VCaP (cell line): ENCODE results near the gene RNASET2.
A peak's percentile ranks its signal among the peaks of the same experiment; 100 is the strongest.

ENCODE experiments used
- H3K27ac ChIP-seq: fragments of 450-650 bp; 2 replicates; pipeline ENCODE4 v1.5.1; 2017
- TF ChIP-seq, protein P1 (sequence below): fragments of 450-650 bp; conservative IDR thresholded peaks from 2 replicates; pipeline ENCODE4 v1.5.1; 2017; ENCODE audit warnings: mild to moderate bottlenecking, moderate library complexity

The RNASET2 gene

DNA sequence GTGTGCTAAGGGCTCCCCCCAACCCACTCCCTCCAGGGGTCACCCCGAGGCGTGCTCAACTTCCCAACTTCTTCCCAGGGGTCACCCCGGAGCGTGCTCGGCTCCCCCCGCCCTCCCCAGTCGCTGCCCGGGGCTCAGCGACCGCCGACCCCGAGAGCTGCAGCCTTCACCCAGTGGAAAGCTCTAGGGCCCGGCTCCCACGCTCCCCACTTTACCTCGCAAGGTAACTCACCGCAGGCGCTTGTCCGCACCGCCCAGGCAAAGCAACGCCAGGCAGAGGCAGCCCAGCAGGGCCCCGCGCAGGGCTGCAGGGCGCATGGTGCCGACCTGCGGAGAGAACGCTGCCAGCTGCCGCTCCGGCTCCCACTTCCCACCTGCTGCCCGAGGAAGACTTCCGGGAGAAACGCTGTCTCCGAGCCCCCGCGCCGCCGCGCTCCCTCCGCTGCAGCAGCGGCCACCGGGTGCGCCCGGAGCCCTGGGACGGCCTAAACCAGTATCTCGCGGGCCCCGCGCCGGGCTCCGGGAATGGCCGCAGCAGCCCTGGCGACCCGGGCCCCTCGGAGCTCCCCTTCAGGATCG lies 396 bp downstream of the RNASET2 start:
- peak overlapping the region; percentile 65 for H3K27ac ChIP-seq
- TF ChIP-seq, protein P1, sequence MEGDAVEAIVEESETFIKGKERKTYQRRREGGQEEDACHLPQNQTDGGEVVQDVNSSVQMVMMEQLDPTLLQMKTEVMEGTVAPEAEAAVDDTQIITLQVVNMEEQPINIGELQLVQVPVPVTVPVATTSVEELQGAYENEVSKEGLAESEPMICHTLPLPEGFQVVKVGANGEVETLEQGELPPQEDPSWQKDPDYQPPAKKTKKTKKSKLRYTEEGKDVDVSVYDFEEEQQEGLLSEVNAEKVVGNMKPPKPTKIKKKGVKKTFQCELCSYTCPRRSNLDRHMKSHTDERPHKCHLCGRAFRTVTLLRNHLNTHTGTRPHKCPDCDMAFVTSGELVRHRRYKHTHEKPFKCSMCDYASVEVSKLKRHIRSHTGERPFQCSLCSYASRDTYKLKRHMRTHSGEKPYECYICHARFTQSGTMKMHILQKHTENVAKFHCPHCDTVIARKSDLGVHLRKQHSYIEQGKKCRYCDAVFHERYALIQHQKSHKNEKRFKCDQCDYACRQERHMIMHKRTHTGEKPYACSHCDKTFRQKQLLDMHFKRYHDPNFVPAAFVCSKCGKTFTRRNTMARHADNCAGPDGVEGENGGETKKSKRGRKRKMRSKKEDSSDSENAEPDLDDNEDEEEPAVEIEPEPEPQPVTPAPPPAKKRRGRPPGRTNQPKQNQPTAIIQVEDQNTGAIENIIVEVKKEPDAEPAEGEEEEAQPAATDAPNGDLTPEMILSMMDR, result no peak

DNA sequence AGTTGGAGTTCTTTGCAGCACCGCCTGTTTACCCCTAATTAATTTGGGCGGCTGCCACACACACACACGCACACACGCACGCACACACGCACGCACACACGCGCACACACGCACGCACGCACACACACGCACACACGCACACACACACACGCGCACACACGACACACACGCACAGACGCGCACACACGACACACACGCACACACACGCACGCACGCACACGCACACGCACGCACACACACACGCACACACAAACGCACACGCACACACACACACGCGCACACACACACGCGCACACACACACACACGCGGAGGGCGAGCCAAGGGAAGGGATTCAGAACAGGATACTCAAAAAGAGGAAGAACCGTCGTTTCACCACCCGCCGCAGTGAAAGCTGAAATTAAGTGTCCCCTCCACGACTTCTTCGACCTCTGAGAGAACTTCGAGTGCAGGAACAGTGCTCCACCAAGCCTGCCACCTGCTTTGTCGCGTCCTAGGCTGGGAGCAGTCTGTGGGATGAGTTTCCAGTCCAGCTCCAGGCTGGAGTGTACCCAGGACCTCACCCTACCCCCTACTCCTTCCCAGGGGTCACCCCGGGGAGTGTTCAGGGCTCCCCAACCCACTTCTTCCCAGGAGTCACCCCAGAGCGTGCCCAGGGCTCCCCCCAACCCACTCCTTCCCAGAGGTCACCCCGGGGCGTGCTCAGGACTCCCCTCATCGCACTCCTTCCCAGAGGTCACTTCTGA lies 1.1 kb downstream of the RNASET2 start:
- TF ChIP-seq, protein P1, result no peak
- peak overlapping the region; percentile 65 for H3K27ac ChIP-seq

DNA sequence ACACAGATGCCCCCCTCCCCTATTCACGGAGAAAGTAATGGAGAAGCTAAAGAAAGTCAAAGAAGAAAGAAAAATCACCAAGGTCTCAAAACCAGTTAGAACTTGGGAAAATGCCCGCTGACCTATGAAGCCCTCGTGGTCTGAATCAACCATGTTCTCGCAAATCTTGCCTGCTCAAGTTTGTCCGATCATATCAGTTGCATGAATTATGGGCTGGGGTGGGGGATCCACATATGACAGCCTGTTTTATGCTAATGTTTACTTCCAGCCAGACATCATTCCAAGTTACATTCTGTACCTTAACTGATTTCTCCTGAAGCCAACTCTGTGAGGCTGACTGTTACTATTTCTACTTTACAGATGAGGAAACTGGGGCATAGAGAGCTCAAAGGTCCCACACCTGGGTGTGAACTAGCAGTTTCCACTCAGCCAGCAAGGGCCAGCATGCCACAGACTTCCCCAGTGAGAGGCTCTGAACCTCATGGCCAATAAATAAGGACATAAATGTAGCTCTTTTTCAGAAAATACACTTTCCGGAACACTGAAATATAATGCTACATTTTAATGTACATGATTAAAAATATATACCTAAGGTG lies 2.1 kb downstream of the RNASET2 start:
- TF ChIP-seq, protein P1, result no peak
- H3K27ac ChIP-seq, result no peak overlapping the region

DNA sequence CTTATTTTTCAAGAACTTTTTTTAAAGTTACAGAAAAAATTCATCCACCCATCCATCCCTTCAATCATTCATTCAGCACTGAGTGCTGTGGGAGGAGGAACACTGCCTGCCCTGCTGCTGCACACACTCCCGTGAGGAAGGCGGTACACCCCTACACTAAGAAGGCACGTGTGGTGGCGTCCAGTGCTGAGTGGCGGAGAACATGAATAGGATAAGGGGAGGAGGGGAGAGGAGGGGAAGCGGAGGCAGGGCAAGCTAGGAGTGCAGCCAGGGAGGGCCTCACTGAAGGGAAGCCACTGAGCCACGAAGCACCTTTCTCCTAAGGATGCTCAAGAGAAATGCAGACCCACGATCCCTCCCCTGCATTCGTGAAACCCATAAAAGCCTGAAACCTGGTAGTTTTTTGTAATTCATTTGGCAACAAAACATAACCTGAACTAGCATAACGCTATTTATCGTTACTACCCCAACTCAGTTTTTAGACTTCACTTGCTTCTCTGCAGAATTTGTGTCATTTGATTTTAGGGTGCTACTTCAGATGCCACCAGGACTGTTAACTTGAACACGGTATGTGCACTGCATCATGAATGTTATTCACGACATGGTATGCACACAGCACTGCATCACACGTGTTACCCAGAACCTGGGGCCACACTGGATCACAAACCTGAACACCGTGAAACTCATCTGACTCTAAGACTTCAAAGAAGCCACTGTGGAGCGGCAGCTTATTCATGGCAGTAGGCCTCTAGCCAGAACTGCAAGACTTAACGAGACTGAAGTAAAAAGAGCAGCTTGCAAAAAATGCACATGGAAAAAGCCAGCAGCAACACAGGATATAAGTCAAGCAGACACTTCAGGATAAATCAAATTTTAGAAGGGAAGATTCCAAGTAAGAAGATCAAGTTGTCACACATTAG lies 3.5 kb downstream of the RNASET2 start:
- TF ChIP-seq, protein P1, result no peak
- no peak overlapping the region for H3K27ac ChIP-seq

DNA sequence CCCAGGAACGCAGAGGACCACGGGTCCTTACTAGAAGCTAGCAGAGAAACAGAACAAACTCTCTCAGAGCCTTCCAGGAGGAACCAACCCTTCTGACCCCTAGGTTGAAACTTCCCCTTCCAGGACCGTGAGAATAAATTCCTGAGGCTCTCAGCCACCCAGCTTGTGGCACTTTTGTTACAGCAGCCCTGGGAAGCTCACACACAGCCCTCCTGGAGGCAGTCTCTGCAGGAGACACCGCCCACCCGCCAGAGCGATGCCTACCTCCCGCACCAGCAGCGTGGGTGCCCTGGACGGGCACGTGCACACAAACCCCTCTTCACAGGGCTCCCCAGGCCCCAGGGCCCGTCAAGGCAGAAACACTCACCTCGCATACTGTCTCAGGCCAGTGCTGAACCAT lies 4.2 kb downstream of the RNASET2 start:
- no peak overlapping the region for H3K27ac ChIP-seq
- TF ChIP-seq, protein P1, result no peak

DNA sequence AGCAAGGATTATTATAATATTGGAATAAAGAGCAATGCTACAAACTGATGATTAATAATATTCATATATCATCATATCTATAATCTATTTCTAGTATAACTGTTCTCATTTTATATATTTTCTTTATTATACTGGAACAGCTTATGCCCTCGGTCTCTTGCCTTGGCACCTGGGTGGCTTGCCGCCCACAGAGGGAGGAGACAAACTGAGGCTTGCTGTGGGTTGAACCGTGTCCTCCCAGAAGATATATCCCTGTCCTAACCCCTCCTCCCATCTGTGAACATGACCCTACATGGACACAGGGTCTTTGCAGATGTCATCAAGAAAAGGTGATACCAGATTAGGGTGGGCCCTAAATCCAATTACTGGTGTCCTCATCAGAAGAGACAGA lies 4.7 kb downstream of the RNASET2 start:
- no peak overlapping the region for H3K27ac ChIP-seq
- TF ChIP-seq, protein P1, result peak; percentile 28
